ENCODE measurements around the gene CANT1. TPM values are rescaled to one million over a fixed set of nuclear protein-coding genes. Genes with fewer than 3 reads are reported as not detected.
"Not testable (repeated sequence)": the region's sequence is repeated elsewhere in the genome, so short reads cannot be mapped to it uniquely, and the experiment has no call there.

Gene CANT1
- total RNA-seq, 1 donor from 2014 or later = 53.7 TPM

DNA sequence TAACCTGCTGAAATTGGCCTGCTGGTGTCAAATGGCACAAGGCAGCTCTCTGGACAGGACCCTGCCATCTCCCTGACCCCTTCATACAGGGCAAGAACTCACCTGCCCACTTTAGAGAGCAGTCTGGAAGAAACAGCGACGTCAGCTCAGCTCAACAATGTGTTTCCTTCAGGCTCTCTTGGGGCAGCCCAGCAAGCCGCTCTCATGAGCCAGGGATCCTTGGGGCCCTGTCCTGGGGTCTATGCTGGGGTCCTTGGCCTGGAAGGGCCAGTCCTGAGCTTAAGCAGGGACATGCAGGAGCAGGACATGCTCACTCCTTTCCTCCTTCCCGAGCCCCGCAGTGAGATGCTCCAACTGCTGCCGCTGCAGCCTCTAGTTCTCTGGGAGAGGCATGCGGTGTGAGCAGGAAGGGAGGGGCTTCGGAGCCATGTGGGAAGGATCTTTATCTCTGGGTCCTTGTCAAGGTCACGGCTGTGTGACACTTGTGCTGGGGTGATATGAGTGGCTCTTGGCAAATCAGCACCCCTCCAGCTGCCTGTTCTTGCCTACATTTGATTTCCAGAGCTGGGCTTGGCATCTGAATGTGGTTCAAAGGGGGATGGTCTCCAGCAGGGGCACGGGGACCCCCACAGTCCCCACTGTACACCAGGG is 17.8 kb upstream of the CANT1 start:
- no peak for DNase-seq (ENCODE audit: low spot score)

DNA sequence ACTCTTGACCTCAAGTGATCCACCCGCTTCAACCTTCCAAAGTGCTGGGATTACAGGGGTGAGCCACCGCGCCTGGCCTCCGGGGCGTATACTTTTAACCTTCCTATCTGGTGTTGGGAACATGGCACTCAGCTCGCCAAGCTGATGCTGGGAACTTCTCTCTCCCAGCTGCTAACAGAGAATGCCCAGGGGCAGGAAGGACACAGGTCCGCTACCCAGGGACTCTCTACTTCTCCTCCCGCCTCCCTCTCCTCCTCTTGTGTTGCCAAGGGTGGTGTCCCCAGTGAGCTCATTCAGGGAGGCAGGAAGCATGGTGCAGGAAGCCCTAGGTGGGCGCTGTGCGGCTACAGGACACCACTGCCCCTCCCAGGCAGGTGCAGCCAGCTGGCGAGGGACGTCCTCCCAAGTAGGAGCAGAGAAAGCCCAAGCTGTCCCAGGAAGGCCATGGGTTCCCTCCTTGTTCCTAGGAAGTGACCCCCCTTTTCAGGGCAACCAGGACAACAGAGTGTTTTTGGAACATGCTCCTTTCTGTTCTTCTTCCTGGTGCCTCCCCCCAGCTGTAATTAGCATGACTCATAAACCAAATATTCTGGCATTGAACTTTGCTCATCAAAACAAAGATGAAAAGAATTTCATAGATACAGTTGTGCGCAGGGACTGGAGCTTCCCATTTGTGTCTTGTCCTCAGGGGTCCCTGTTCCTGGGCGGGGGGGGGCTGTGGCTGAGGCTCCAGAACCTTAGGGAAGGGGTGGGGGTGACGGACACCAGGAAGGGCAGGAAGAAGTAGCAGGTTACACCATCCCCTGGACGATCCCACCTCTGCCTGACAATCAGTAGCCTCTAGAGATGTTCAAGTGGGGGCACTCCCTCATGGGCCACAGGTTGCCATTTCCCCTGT is 17.1 kb upstream of the CANT1 start:
- no peak for DNase-seq (ENCODE audit: low spot score)

DNA sequence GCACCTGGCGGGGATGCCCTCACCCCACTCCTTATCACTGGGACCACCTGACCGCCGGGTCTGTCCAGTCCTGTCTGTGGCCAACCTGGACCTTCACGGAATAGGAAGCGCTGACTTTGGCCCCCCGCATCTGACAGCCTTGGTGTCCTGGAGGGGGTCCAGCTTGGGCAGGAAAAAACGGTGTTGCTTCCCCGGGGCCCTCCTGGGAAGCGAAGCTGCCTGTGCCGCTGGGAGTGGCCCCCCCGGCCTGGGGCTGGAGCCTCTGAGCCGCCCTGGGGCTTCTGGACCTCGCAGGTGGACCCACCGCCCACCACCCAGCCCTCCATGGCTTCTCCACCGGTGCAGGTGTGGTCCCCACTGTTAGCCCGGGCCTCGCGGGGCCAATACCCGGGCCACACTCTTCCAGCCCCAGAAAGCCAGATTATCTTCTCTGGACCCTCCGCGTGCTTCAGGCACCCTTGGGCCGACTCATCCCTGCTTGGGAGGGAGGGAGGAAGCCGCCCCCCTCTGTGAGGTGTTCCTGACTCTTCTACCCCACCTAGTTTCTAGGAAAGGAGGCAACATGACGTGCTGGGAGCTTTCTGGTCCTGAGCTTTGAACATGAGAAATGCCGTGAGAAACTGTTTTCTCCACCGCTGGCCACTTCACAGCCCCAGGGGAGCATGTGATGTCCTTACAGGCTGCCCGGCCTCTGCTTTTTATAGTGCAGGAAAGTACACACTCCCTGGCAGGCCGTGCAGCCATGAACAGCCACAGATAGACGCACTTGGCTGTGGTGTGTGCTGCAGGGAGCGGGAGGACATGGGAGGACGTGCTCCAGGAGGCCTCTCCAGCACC is 15.6 kb upstream of the CANT1 start:
- DNase-seq (ENCODE audit: low spot score) = no peak

GRCh38 chr17:79023886-79024771 is 14.6 kb upstream of the CANT1 start, which contains the start of gene C1QTNF1:
C1QTNF1 (plus strand) TSS chr17:79024169; CDS start chr17:79043969, 19,800 bp downstream.
- no peak for DNase-seq (ENCODE audit: low spot score)

- DNase-seq (ENCODE audit: low spot score) = no peak
These were observed 13.7 kb upstream of the CANT1 start for GRCh38 chr17:79023180-79023705.

- DNase-seq (ENCODE audit: low spot score) = peak; percentile 68
These were observed 13.0 kb upstream of the CANT1 start for GRCh38 chr17:79022507-79022991.

DNA sequence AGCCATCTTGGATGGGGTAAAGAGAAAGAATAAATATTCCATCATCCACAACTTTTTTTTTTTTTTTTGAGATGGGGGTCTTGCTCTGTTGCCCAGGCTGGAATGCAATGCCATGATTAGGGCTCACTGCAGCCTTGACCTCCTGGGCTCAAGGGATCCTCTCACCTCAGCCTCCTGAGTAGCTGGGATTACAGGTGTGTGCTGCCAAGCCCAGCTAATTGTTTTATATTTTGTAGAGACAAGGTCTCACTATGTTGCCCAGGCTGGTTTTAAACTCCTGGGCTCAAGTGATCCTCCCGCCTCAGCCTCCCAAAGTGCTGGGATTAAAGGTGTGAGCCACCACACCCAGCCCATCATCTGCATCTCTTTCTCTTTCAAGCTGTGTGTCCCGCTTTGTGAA is 12.4 kb upstream of the CANT1 start:
- DNase-seq (ENCODE audit: low spot score) = not testable (repeated sequence)

- DNase-seq (ENCODE audit: low spot score) = no peak
These were observed 11.2 kb upstream of the CANT1 start for GRCh38 chr17:79020631-79021301.

DNA sequence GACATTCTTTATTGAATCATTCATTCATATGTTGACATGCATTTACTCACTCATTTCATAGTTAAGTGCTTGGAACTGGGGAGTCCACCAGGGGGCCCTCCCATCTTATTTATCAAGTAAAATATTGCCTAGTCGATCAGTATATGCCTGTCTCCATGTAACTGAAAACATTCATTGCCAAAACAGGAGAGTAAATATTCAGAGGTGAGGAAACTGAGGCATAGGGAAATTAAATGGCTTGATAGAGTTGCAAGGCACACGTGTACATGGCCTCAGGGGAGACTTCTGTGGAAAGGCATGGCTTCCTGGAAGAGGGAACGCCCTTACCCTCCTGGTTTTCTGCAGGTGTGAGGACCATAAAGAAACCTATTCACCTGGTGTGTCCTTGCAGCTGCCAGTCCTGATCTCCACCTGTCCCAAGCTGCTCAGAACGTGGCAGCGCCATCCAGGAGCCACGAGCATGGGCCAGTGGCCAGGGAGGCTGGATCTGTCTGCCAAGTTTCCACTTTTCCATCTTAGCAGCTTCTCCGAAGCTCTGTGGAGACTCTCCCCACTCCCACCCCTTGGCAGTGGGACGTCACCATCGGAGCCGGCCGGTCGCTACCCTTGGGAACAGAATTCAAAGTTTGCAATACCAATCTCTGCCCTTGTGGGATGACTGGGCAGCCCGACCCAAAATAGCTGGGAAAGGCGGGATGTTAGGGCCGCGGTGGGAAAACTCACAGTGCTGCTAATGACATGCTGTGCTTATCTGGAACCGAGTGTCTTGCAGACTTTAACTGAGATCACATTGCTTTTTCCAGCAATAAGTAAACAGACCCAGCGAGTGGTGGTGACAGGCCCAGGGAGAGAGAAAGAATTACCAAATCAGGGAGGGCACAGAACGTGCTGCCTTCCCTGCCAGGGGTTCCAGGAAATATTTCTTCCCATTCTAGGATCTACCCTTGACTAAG is 10.3 kb upstream of the CANT1 start:
- no peak for DNase-seq (ENCODE audit: low spot score)

DNA sequence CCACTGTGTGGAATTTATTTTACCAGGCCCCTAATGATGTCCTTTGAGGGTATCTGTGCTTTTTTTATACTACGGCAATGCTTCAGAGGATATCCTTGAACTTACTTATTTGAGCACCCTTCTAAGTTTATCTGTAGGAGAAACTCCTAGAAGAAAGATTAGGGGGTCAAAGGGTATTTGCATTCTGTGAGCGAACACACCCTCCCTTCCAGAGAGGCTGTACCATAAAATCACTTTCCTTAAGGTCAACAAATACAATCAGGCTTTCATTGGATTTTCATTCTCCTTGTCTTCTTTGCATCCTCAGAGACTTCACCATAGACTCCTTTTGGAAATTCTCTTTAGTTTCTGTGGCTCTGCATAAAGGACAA is 9.7 kb upstream of the CANT1 start:
- no peak for DNase-seq (ENCODE audit: low spot score)

GRCh38 chr17:79018370-79018695 is 8.8 kb upstream of the CANT1 start:
- no peak for DNase-seq (ENCODE audit: low spot score)

DNA sequence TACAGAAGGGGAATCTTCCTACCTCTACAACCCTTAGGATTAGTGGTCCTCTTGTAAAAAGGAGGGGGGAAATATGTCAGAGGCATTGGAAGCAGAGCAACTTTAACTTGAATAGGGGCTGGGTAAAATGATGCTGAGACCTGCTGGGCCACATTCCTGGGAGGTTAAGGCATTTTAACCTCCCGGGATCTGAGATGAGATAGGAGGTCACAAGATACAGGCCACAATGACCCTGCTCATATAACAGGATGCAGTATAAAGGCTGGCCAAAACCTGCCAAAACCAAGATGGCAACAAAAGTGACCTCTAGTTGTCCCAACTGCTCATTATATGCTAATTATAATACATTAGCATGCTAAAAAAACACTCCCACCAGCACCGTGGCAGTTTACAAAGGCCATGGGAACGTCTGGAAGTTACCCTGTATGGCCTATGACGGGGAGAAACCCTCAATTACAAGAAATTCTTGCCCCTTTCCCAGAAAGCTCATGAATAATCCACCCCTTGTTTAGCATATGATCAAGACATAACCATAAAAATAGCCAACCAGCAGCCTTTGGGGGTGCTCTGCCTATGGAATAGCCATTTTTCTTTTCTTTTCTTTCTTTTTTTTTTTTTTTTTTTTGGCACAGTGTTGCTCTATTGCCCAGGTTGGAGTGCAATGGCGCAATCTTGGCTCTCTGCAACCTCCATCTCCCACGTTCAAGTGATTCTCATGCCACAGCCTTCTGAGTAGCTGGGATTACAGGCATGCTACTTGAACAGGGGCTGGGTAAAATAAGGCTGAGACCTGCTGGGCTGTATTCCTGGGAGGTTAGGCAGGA is 8.2 kb upstream of the CANT1 start:
- no peak for DNase-seq (ENCODE audit: low spot score)

DNA sequence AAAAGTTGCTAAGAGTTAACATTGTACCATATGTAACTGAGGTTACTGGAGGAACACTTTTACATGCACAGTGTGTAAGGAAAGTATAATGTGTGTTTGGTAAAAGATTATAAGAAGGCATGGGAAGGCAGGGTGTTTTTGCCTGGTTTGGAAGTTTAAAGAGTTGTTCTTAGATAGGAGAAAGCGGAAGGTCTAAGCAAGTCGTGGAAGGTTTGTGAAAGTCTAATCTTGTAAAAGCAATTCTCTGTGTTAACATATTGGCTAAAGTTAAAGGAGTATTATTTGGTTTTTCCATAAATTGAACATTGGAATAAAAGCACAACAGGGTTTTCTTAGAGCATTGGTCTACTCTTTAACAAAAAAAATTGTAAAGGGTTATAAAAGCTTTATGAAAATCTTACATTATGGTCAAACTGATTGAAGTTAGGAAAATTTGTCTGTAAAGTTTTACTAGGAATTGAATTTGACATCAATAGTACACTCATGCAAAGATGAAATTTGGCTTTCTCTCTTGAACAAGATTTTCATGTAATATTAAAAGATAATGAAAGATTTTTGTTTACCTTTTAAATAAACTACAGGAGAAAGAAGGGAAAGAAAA is 4.7 kb upstream of the CANT1 start:
- no peak for DNase-seq (ENCODE audit: low spot score)

- no peak for DNase-seq (ENCODE audit: low spot score)
These were observed 3.1 kb upstream of the CANT1 start for GRCh38 chr17:79012563-79013134.

DNA sequence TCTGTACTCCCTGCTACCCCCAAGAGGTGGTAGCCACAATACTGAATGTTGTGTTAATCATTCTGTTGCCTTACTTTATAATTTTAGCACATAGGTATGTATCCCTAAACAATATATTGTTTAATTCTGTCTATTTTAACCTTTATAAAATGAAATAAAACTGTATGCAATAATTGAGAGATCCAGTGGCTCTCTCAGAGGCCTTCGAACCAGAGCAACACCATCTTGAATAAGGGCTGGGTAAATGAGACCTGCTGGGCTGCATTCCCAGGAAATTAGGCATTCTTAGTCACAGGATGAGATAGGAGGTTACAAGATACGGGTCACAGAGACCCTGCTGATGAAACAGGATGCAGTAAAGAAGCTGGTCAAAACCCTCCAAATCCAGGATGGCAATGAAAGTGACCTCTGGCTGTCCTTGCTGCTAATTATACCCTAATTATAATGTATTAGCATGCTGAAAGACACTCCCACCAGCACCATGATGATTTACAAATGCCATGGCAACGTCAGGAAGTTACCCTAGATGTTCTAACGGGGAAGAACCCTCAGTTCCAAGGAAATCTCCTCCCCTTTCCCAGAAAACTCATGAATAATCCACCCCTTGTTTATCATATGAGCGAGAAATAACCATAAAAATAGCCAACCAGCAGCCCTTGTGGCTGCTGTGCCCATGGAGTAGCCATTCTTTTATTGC is 2.0 kb upstream of the CANT1 start:
- no peak for DNase-seq (ENCODE audit: low spot score)

DNA sequence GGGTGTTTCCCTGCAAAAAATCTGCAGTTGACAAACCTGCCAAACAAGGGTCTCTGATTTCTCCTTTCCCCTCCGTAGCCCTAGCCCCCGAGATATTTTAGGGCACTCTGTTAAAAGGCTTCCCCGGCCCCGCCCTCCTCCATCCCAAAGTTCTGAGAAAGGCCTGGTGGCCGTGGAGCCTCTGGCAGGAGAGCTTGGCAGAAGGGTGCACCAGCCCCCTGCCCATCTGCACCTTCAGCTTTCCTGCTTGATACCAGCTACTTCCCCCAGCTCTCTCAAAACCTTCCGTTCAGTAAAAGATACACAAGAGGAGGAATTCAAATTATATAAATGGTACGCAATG is 711 bp upstream of the CANT1 start:
- no peak for DNase-seq (ENCODE audit: low spot score)

Data from ureter (tissue), 1 donor.